ENCODE data around the gene PASD1.

DNA sequence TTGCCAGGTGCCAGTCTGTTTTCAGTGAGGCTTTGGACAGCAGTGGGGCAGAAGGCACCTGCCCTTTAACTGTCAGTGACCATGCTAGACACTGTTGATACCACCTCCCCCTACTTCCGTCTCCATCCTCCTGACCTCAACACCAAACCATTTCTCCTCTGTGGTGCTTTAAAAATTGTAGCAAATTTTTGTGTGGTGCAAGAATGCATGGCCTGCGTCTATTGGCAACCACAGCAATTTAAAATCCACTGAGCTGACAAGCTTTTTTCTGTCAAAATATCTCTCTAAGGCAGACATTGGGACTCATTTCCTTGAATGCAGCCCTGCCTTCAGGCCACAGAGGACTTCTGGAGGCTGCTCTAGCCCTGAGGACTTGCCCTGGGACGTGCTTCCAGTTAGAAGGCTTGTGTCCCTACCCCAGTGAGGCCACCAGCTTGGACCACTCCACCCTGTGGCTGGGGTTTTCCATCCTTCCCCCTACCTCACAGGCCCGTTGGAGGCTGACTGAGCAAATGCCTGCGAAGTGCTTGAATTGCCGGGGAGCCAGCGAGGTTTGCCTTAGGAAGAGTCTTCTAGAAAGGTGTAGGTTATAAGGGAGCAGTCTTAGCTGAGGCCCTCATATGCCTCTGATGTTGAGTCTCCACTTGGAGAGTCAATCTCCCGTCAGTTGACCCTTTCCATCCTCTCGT lies 138.7 kb downstream of the PASD1 start:
- TF ChIP-seq POLR2AphosphoS5 (IDR thresholded peaks at IDR 0.05; ENCODE audit: low read depth, low read length) = no peak
- TF ChIP-seq SIN3A (IDR thresholded peaks at IDR 0.05; ENCODE audit: borderline replicate concordance, insufficient read depth, low read length) = no peak
- TF ChIP-seq, protein P1, sequence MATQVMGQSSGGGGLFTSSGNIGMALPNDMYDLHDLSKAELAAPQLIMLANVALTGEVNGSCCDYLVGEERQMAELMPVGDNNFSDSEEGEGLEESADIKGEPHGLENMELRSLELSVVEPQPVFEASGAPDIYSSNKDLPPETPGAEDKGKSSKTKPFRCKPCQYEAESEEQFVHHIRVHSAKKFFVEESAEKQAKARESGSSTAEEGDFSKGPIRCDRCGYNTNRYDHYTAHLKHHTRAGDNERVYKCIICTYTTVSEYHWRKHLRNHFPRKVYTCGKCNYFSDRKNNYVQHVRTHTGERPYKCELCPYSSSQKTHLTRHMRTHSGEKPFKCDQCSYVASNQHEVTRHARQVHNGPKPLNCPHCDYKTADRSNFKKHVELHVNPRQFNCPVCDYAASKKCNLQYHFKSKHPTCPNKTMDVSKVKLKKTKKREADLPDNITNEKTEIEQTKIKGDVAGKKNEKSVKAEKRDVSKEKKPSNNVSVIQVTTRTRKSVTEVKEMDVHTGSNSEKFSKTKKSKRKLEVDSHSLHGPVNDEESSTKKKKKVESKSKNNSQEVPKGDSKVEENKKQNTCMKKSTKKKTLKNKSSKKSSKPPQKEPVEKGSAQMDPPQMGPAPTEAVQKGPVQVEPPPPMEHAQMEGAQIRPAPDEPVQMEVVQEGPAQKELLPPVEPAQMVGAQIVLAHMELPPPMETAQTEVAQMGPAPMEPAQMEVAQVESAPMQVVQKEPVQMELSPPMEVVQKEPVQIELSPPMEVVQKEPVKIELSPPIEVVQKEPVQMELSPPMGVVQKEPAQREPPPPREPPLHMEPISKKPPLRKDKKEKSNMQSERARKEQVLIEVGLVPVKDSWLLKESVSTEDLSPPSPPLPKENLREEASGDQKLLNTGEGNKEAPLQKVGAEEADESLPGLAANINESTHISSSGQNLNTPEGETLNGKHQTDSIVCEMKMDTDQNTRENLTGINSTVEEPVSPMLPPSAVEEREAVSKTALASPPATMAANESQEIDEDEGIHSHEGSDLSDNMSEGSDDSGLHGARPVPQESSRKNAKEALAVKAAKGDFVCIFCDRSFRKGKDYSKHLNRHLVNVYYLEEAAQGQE (IDR thresholded peaks at IDR 0.05; ENCODE audit: insufficient read depth in 1 of 2, low read depth in 2 of 2, low read length in 2 of 2) = no peak
- TF ChIP-seq TAF1 (IDR thresholded peaks at IDR 0.05; ENCODE audit: borderline replicate concordance, insufficient read depth, low read length) = no peak
- TF ChIP-seq FOXP2 (optimal IDR thresholded peaks at IDR 0.05; ENCODE audit: borderline replicate concordance, extremely low read depth, extremely low read length, insufficient read depth) = no peak
